Epithelial cell of proximal tubule (primary cell): Measurements from ENCODE around the gene RANBP17. TPM values are rescaled to one million over a fixed set of nuclear protein-coding genes. Genes with fewer than 3 reads are reported as not detected.
"Not testable (repeated sequence)": the region's sequence is repeated elsewhere in the genome, so short reads cannot be mapped to it uniquely, and the experiment has no call there.

ENCODE experiments used
- DNase-seq: peaks from one replicate; pipeline ENCODE4 v3.0.0-alpha.2; 2011; ENCODE audit warnings: low read depth
- H3K4me3 ChIP-seq: 2 replicates; pipeline ENCODE4 v1.5.1; 2011; ENCODE audit warnings: low read depth, mild to moderate bottlenecking, low read length
- total RNA-seq: library from RNA; depleted of rRNA; stranded (reverse); fragments of >200 nt; gene quantifications from 2 replicates; pipeline ENCODE4 v1.2.3, GENCODE V29; 2015
- TF ChIP-seq, protein P1 (sequence below): conservative IDR thresholded peaks from 2 replicates; pipeline ENCODE4 v1.5.1; 2012; ENCODE audit warnings: low read depth, mild to moderate bottlenecking, low read length

RANBP17 gene
- total RNA-seq, 1 donor from 2014 or later = 15.0 TPM

- H3K4me3 ChIP-seq = no peak overlapping the region
- no peak for DNase-seq
- TF ChIP-seq, protein P1, sequence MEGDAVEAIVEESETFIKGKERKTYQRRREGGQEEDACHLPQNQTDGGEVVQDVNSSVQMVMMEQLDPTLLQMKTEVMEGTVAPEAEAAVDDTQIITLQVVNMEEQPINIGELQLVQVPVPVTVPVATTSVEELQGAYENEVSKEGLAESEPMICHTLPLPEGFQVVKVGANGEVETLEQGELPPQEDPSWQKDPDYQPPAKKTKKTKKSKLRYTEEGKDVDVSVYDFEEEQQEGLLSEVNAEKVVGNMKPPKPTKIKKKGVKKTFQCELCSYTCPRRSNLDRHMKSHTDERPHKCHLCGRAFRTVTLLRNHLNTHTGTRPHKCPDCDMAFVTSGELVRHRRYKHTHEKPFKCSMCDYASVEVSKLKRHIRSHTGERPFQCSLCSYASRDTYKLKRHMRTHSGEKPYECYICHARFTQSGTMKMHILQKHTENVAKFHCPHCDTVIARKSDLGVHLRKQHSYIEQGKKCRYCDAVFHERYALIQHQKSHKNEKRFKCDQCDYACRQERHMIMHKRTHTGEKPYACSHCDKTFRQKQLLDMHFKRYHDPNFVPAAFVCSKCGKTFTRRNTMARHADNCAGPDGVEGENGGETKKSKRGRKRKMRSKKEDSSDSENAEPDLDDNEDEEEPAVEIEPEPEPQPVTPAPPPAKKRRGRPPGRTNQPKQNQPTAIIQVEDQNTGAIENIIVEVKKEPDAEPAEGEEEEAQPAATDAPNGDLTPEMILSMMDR = no peak
These were observed 433.5 kb downstream of the RANBP17 start for GRCh38 chr5:171295299-171295698.

DNA sequence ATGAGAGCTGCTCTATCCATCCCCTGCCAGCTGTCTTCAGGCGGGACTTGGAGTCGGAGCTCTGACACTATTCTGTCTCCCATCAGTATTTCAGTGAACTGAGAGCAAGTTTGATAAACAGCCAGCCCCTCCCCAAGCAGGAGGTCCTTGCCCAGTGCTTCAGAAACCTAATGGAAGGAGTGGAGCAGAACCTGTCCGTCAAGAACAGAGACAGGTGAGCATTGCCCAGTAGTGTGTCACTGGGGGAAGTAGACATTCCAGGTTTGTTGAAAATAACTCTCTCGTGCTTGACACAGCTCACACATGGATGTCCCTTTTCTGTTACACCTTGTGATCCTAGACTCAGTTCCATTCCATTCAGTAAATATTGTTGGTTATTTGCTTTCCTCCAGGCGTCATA, 434.0 kb downstream of the RANBP17 start:
- H3K4me3 ChIP-seq = no peak overlapping the region
- DNase-seq = no peak
- TF ChIP-seq, protein P1 = no peak

DNA sequence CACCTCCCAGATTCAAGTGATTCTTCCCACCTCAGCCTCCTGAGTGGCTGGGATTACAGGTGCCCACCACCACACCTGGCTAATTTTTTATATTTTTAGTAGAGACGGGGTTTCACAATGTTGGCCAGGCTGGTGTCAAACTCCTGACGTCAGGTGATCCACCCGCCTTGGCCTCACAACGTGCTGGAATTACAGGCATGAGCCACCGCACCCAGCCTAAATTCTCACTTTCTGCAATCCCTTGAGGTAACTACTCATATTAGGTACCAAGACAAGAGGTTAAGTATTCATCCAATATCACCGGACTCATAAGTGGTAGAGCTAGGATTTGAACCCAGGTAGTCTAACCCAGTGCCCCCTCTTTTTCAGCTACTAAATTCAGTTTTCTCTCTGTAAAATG, 436.1 kb downstream of the RANBP17 start:
- DNase-seq, H3K4me3 ChIP-seq: not testable (repeated sequence)

DNA sequence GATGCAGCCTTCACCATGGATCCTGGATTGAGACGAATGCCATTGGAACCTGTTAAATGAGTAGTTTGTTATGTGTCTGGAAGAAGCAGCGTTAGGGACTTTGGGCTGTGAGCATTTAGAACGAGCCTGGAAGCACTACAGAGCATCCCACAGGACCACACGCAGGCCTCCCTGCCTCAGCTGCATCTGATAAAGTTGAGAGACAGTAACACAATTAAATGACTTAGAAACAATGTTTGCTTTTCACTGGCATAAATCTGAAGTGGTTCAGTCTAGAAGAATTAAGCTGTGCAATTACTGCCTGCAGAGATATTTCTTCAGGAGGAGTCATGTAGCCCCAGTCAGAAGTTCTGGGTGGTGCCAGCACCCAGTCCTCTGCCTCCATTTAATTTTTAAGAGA, 437.4 kb downstream of the RANBP17 start:
- DNase-seq = no peak
- H3K4me3 ChIP-seq = no peak overlapping the region
- TF ChIP-seq, protein P1 = no peak

DNA sequence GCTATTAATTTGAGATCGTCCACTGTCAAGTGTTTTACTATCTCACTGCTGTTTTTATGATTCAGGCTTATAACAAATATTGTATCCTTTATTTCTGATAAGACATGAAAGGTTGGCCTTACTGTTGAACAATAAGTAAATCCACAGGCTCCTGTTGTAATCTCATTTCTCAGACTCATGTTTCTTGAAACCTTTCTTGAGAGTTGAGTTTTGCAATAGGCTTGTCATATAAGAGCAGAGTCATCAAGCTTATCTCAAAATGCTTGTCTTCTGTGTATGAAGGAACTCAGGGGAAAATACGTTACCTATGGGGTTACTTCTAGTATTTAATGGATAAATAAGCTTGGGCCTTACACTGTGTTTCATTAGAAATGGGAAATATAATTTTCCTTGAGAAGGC, 438.0 kb downstream of the RANBP17 start:
- H3K4me3 ChIP-seq = no peak overlapping the region
- TF ChIP-seq, protein P1 = no peak

DNA sequence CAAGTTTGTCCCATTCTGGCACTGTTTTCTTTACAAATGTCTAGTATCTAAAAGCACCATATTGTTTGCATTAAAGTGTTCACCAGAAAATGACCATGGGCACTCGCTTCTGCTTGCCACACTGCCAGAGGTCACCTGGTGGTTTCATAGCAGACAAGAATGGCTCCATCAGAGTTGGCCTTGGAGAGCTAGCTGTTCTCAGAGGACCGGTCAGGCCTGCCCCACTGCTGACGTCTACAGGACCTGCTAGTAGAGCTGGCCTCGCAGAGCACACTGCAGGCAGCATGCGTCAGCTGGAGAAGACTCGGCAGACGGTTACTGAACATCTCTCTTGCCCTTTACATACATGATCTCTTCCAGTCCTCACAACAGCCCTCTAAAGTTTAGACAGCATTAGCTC, 438.5 kb downstream of the RANBP17 start:
- no peak for DNase-seq
- no peak overlapping the region for H3K4me3 ChIP-seq
- TF ChIP-seq, protein P1 = no peak

More for the DNA sequence above, 438.0 kb downstream of the RANBP17 start:
- DNase-seq = no peak

DNA sequence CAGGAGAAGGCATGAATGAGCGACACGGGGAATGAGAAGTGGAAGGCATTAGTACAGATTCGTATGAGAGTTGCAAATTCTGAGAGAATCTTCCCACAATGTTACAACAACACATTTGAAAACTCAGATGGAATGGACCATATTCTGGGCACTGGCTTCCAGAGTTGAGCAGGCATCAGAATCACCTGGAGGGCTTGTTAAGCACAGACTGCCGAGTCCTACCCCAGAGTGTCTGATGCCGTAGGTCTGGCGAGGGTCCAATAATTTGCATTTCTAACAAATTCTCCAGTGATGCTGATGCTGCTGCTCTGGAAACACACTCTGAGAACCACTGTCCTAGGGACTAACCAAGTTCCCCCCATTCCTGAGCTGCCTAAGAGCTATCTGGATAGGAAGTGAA, 444.3 kb downstream of the RANBP17 start:
- TF ChIP-seq, protein P1 = no peak
- H3K4me3 ChIP-seq = no peak overlapping the region
- DNase-seq = no peak
